Measurements from ENCODE around the gene TBC1D24.

TBC1D24 gene

DNA sequence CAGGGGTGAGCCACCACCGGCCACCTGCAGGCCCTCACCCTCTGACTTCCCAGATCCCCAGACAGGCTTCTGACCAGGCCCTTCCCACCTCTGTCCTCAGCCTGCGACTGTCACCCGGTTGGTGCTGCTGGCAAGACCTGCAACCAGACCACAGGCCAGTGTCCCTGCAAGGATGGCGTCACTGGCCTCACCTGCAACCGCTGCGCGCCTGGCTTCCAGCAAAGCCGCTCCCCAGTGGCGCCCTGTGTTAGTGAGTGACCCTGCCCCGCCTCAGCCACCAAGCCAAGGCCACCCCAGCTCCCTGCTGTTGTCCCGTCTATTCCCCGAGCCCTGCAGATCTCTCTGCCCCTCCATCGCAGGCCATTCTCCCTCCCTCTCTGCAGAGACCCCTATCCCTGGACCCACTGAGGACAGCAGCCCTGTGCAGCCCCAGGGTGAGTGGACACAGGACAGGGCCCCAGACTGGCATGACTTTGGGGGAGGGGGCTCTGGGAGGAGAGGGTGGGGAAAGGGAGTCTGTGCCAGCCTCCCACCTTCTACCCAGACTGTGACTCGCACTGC is 2.0 kb upstream of the TBC1D24 start:
- no peak overlapping the region for H2AK5ac ChIP-seq (ENCODE audit: low read length)
- no peak overlapping the region for H4K91ac ChIP-seq (ENCODE audit: low read depth, low read length)
- H3K9ac ChIP-seq (ENCODE audit: low read length) = no peak overlapping the region
- H3K36me3 ChIP-seq (ENCODE audit: control insufficient read depth in 1 of 2, insufficient read depth in 2 of 2, low read length in 2 of 2) = no peaks in the 10 kb centered on the region
- H3K27me3 ChIP-seq (ENCODE audit: insufficient read depth, low read length) = peaks cover 55% of the 10 kb centered on the region
- peak overlapping the region; percentile 24 for H3K4me3 ChIP-seq (ENCODE audit: low read depth, low read length)
- no peak overlapping the region for H4K12ac ChIP-seq (ENCODE audit: low read depth, low read length)
- no peak overlapping the region for H3K4ac ChIP-seq (ENCODE audit: low read depth, low read length)
- DNase-seq = no peak
- H2BK5ac ChIP-seq (ENCODE audit: low read depth, low read length, poor library complexity) = no peak overlapping the region
- H3K79me2 ChIP-seq (ENCODE audit: control insufficient read depth, insufficient read depth, low read length, poor library complexity) = peaks cover 6% of the 10 kb centered on the region
- H3K4me2 ChIP-seq (ENCODE audit: low read length) = peak overlapping the region; percentile 97
- no CpG with 5 or more reads among the region's 14 CpGs for WGBS (ENCODE audit: extremely low coverage, insufficient coverage, insufficient read length)
- peaks cover 6% of the 10 kb centered on the region for H3K79me1 ChIP-seq (ENCODE audit: low read length)
- no peak overlapping the region for H3K23ac ChIP-seq (ENCODE audit: low read length)
- no peak overlapping the region for H2AFZ ChIP-seq (ENCODE audit: insufficient read depth, low read length, poor library complexity)
- H3K18ac ChIP-seq (ENCODE audit: low read length) = no peak overlapping the region
- no peak overlapping the region for H4K8ac ChIP-seq (ENCODE audit: low read depth, low read length)
- no peak overlapping the region for H3K14ac ChIP-seq (ENCODE audit: low read length)
- H3K27ac ChIP-seq (ENCODE audit: low read depth, low read length) = no peak overlapping the region
- peaks cover 29 to 33% of the 10 kb centered on the region in 2 experiments for H3K4me1 ChIP-seq (ENCODE audit: control insufficient read depth in 1 of 2, insufficient read depth in 2 of 2, low read length in 2 of 2)
- no peak overlapping the region for H2BK120ac ChIP-seq (ENCODE audit: insufficient read depth, low read length, poor library complexity)
- no peak overlapping the region for H2BK12ac ChIP-seq (ENCODE audit: low read length)
- H3K9me3 ChIP-seq (ENCODE audit: insufficient read depth, low read depth, low read length) = peaks cover 7% of the 10 kb centered on the region

DNA sequence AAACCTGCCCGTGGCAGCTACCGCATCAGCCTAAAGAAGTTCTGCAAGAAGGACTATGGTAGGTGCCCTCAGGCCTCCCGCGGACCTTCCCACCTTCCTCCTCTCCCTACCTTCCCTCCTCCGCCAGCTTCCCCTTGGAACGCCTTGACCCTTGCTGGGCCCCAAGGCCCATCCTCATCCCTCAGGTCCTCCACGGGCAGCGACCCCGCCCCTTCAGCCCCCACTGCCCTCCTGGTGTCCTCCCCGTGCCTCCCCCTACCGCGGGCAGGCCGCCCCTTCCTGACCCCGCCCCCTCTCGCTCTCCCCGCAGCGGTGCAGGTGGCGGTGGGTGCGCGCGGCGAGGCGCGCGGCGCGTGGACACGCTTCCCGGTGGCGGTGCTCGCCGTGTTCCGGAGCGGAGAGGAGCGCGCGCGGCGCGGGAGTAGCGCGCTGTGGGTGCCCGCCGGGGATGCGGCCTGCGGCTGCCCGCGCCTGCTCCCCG is 1.4 kb upstream of the TBC1D24 start:
- peaks cover 25 to 28% of the 10 kb centered on the region in 2 experiments for H3K4me1 ChIP-seq (ENCODE audit: control insufficient read depth in 1 of 2, insufficient read depth in 2 of 2, low read length in 2 of 2)
- no peak overlapping the region for H3K4ac ChIP-seq (ENCODE audit: low read depth, low read length)
- no peak overlapping the region for H3K4me3 ChIP-seq (ENCODE audit: low read depth, low read length)
- H3K27ac ChIP-seq (ENCODE audit: low read depth, low read length) = no peak overlapping the region
- no peak overlapping the region for H4K12ac ChIP-seq (ENCODE audit: low read depth, low read length)
- H3K36me3 ChIP-seq (ENCODE audit: control insufficient read depth in 1 of 2, insufficient read depth in 2 of 2, low read length in 2 of 2) = no peaks in the 10 kb centered on the region
- H3K4me2 ChIP-seq (ENCODE audit: low read length) = peak overlapping the region; percentile 97
- no peak overlapping the region for H3K18ac ChIP-seq (ENCODE audit: low read length)
- DNase-seq = peak in 1 of 2 donors; percentile 12
- H4K8ac ChIP-seq (ENCODE audit: low read depth, low read length) = no peak overlapping the region
- peaks cover 6% of the 10 kb centered on the region for H3K79me2 ChIP-seq (ENCODE audit: control insufficient read depth, insufficient read depth, low read length, poor library complexity)
- H4K91ac ChIP-seq (ENCODE audit: low read depth, low read length) = no peak overlapping the region
- WGBS (ENCODE audit: extremely low coverage, insufficient coverage, insufficient read length) = no CpG with 5 or more reads among the region's 49 CpGs
- peaks cover 7% of the 10 kb centered on the region for H3K9me3 ChIP-seq (ENCODE audit: insufficient read depth, low read depth, low read length)
- H3K79me1 ChIP-seq (ENCODE audit: low read length) = peaks cover 5% of the 10 kb centered on the region
- no peak overlapping the region for H3K14ac ChIP-seq (ENCODE audit: low read length)
- H2BK5ac ChIP-seq (ENCODE audit: low read depth, low read length, poor library complexity) = no peak overlapping the region
- no peak overlapping the region for H2AK5ac ChIP-seq (ENCODE audit: low read length)
- peaks cover 50% of the 10 kb centered on the region for H3K27me3 ChIP-seq (ENCODE audit: insufficient read depth, low read length)
- H2BK120ac ChIP-seq (ENCODE audit: insufficient read depth, low read length, poor library complexity) = no peak overlapping the region
- no peak overlapping the region for H3K23ac ChIP-seq (ENCODE audit: low read length)
- H3K9ac ChIP-seq (ENCODE audit: low read length) = no peak overlapping the region
- no peak overlapping the region for H2AFZ ChIP-seq (ENCODE audit: insufficient read depth, low read length, poor library complexity)
- no peak overlapping the region for H2BK12ac ChIP-seq (ENCODE audit: low read length)

DNA sequence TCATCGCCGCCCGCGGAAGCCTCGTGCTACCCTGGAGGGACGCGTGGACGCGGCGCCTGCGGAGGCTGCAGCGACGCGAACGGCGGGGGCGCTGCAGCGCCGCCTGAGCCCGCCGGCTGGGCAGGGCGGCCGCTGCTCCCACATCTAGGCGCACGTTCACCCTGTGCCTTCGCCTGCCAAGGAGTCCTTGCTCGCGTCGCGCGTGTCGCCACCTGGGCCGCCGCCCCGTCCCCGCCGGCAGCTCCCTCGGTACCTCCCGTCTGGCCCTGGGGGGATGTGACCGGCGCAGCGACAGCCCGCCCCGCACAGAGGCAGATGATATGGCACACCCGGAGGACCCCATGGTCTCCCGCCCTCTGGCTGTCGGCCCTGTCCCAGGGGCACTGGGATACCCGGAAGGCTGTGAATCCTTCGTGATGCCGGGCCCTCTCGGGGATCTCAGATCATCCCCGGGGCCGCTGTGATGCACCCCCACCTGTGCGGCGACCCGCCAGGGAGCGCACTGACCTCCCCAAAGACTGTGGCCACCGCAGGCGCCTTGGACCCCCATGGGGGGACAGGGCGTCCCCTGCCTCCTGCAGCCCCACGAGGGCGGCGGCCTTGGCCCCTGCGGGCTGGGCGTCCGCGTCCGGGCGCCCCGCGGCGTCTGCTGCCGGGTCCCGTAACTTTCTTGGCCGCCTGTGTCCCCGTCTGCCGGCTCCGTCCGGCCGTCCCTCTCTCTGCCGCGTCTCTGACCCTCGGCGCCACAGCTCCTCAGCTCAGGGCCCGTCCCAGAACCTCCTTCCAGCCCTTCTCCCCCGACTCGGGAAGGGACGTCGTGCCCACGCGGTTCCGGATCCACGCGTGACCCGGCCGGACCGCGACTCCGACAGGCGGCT is 689 bp upstream of the TBC1D24 start:
- DNase-seq = peak; percentile 41 to 62
- H4K12ac ChIP-seq (ENCODE audit: low read depth, low read length) = peak overlapping the region; percentile 96
- H3K27me3 ChIP-seq (ENCODE audit: insufficient read depth, low read length) = peaks cover 44% of the 10 kb centered on the region

DNA sequence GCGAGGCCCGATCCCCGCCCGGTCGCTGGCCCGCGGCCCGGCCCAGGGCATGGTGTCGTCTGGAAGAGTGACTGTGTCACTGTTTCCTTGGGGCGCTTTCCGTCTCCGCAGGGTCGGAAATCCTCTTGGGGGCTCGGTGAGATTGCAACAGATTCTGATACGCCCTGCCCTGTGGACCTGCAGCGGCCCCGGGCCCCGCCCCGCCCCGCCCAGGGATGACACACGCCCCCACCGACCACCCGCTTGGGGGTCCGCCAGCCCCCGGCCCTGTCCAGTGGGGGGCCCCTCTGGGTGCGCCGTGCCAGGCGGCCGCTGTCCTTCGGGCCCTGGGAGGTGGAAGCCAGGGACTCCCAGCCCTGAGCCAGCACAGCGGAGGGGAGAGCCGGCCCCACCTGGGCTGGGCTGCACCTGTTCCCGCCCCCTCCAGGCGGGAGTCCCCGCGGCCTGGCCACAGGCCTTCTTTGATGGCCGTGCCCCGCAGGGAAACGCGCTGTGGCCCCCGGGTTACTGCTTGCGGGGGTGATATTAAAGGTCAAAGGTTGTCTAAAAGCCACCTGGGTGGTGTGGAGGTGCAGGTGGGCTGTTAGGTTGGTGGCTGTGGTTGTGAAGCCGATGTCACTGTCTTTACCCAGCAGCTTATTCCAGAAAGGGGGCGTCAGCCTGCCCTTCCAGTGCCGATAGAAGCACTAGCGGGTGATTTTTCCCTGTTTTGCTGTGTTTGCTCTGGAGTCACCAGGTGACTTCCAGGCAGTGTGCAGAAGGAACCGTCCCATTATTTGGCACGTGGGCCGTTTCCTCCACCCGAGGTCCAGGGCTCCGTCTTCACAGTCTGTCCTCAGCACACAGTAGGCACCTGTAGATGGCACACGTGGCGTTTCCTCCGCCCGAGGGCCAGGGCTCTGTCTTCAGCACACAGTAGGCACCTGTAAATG is 752 bp downstream of the TBC1D24 start:
- H4K91ac ChIP-seq (ENCODE audit: low read depth, low read length) = peak overlapping the region; percentile 65
- H3K4me3 ChIP-seq (ENCODE audit: low read depth, low read length) = peak overlapping the region; percentile 76
- H2BK5ac ChIP-seq (ENCODE audit: low read depth, low read length, poor library complexity) = no peak overlapping the region
- H4K8ac ChIP-seq (ENCODE audit: low read depth, low read length) = peak overlapping the region; percentile 26
- peak overlapping the region; percentile 4 for H3K4ac ChIP-seq (ENCODE audit: low read depth, low read length)
- H2AK5ac ChIP-seq (ENCODE audit: low read length) = no peak overlapping the region
- H3K14ac ChIP-seq (ENCODE audit: low read length) = peak overlapping the region; percentile 28
- H2AFZ ChIP-seq (ENCODE audit: insufficient read depth, low read length, poor library complexity) = no peak overlapping the region
- H3K9me3 ChIP-seq (ENCODE audit: insufficient read depth, low read depth, low read length) = peaks cover 4% of the 10 kb centered on the region
- peaks cover 6% of the 10 kb centered on the region for H3K79me2 ChIP-seq (ENCODE audit: control insufficient read depth, insufficient read depth, low read length, poor library complexity)
- peaks cover 5% of the 10 kb centered on the region for H3K79me1 ChIP-seq (ENCODE audit: low read length)
- H2BK120ac ChIP-seq (ENCODE audit: insufficient read depth, low read length, poor library complexity) = no peak overlapping the region
- peak overlapping the region; percentile 56 for H4K12ac ChIP-seq (ENCODE audit: low read depth, low read length)
- H3K27ac ChIP-seq (ENCODE audit: low read depth, low read length) = no peak overlapping the region
- peak overlapping the region; percentile 72 for H3K9ac ChIP-seq (ENCODE audit: low read length)
- H3K4me1 ChIP-seq (ENCODE audit: control insufficient read depth in 1 of 2, insufficient read depth in 2 of 2, low read length in 2 of 2) = peaks cover 22 to 24% of the 10 kb centered on the region in 2 experiments
- no peak overlapping the region for H2BK12ac ChIP-seq (ENCODE audit: low read length)
- peak overlapping the region; percentile 97 for H3K4me2 ChIP-seq (ENCODE audit: low read length)
- WGBS (ENCODE audit: extremely low coverage, insufficient coverage, insufficient read length) = no CpG with 5 or more reads among the region's 55 CpGs
- peak overlapping the region; percentile 29 for H3K18ac ChIP-seq (ENCODE audit: low read length)
- no peak overlapping the region for H3K23ac ChIP-seq (ENCODE audit: low read length)
- peaks cover 31% of the 10 kb centered on the region for H3K27me3 ChIP-seq (ENCODE audit: insufficient read depth, low read length)
- no peaks in the 10 kb centered on the region for H3K36me3 ChIP-seq (ENCODE audit: control insufficient read depth in 1 of 2, insufficient read depth in 2 of 2, low read length in 2 of 2)
- peak in 1 of 2 donors; percentile 50 for DNase-seq

More for the DNA sequence above, 689 bp upstream of the TBC1D24 start:
- H3K36me3 ChIP-seq (ENCODE audit: control insufficient read depth in 1 of 2, insufficient read depth in 2 of 2, low read length in 2 of 2) = no peaks in the 10 kb centered on the region
- H3K4me2 ChIP-seq (ENCODE audit: low read length) = peak overlapping the region; percentile 97
- peak overlapping the region; percentile 77 for H2BK120ac ChIP-seq (ENCODE audit: insufficient read depth, low read length, poor library complexity)
- peak overlapping the region; percentile 78 for H3K4me3 ChIP-seq (ENCODE audit: low read depth, low read length)
- peak overlapping the region; percentile 98 for H3K18ac ChIP-seq (ENCODE audit: low read length)
- peaks cover 5% of the 10 kb centered on the region for H3K79me1 ChIP-seq (ENCODE audit: low read length)
- H2AFZ ChIP-seq (ENCODE audit: insufficient read depth, low read length, poor library complexity) = peak overlapping the region; percentile 98
- peaks cover 22 to 24% of the 10 kb centered on the region in 2 experiments for H3K4me1 ChIP-seq (ENCODE audit: control insufficient read depth in 1 of 2, insufficient read depth in 2 of 2, low read length in 2 of 2)
- H3K27ac ChIP-seq (ENCODE audit: low read depth, low read length) = no peak overlapping the region
- H3K4ac ChIP-seq (ENCODE audit: low read depth, low read length) = peak overlapping the region; percentile 83
- H3K14ac ChIP-seq (ENCODE audit: low read length) = peak overlapping the region; percentile 96
- H2BK5ac ChIP-seq (ENCODE audit: low read depth, low read length, poor library complexity) = no peak overlapping the region
- no peak overlapping the region for H3K23ac ChIP-seq (ENCODE audit: low read length)
- peak overlapping the region; percentile 34 for H2BK12ac ChIP-seq (ENCODE audit: low read length)
- H2AK5ac ChIP-seq (ENCODE audit: low read length) = peak overlapping the region; percentile 76
- H3K79me2 ChIP-seq (ENCODE audit: control insufficient read depth, insufficient read depth, low read length, poor library complexity) = peaks cover 6% of the 10 kb centered on the region
- H4K8ac ChIP-seq (ENCODE audit: low read depth, low read length) = peak overlapping the region; percentile 98
- H3K9me3 ChIP-seq (ENCODE audit: insufficient read depth, low read depth, low read length) = peaks cover 7% of the 10 kb centered on the region
- H3K9ac ChIP-seq (ENCODE audit: low read length) = peak overlapping the region; percentile 87
- H4K91ac ChIP-seq (ENCODE audit: low read depth, low read length) = peak overlapping the region; percentile 97
- no CpG with 5 or more reads among the region's 100 CpGs for WGBS (ENCODE audit: extremely low coverage, insufficient coverage, insufficient read length)

Measured in trophoblast cell (in vitro differentiated cells and primary cell).